ENCODE results near the gene ELP6.

DNA sequence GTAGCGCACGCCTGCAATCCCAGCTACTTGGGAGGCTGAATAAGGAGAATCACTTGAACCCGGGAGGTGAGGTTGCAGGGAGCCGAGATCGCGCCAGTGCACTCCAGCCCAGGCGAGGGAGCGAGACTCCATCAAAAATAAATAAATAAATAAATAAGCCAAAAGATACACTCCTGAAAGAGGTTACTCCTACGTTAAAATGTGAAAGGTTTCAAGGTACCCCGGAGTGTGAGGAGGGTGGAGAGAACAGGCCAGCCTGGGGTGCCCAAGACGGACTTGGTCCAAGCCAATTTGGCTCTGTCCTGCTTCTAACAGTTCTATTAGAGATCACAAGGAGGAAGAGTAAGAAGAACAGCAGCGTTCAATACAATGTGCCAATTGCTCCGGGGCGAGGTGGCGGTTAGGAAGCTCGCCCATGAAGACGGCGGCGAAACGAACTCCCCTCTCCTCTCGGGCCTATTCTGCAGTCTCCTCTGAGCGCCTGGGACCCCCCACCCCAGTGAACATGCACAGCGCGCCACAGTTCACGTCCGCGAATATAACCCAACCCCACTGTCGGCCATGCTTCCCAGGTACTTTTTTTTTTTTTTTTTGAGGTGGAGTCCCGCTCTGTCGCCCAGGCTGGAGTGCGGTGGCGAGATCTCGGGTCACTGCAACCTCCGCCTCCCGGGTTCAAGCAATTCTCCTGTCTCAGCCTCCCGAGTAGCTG lies 942 bp downstream of the ELP6 start:
- TF ChIP-seq POLR2A (IDR thresholded peaks at IDR 0.05), result no peak
- TF ChIP-seq, protein P1, sequence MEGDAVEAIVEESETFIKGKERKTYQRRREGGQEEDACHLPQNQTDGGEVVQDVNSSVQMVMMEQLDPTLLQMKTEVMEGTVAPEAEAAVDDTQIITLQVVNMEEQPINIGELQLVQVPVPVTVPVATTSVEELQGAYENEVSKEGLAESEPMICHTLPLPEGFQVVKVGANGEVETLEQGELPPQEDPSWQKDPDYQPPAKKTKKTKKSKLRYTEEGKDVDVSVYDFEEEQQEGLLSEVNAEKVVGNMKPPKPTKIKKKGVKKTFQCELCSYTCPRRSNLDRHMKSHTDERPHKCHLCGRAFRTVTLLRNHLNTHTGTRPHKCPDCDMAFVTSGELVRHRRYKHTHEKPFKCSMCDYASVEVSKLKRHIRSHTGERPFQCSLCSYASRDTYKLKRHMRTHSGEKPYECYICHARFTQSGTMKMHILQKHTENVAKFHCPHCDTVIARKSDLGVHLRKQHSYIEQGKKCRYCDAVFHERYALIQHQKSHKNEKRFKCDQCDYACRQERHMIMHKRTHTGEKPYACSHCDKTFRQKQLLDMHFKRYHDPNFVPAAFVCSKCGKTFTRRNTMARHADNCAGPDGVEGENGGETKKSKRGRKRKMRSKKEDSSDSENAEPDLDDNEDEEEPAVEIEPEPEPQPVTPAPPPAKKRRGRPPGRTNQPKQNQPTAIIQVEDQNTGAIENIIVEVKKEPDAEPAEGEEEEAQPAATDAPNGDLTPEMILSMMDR (IDR thresholded peaks at IDR 0.05), result no peak

Measured in breast epithelium (tissue), 3 donors.